NCI-H446 treated with DMSO at 0.1 percent for 48 hours (cell line): ENCODE data around the gene CCDC85A.
A peak's percentile ranks its signal among the peaks of the same experiment; 100 is the strongest.

Experiments used
- DNase-seq: peaks from one replicate; lab custom pipeline; 2025; lab: John Stamatoyannopoulos, UW

CCDC85A gene

GRCh38 chr2:56309626-56310170 is 125.9 kb downstream of the CCDC85A start:
- DNase-seq, result peak; percentile 51

- peak; percentile 95 for DNase-seq
Observed at GRCh38 chr2:56313500-56313921, 129.7 kb downstream of the CCDC85A start.

- DNase-seq, result no peak
Observed at GRCh38 chr2:56314371-56314770, 130.6 kb downstream of the CCDC85A start.

- peak; percentile 79 for DNase-seq
Observed at GRCh38 chr2:56314796-56315195, 131.0 kb downstream of the CCDC85A start.

GRCh38 chr2:56315376-56315775 is 131.6 kb downstream of the CCDC85A start:
- peak; percentile 34 for DNase-seq

- DNase-seq, result no peak
Observed at GRCh38 chr2:56316011-56316410, 132.2 kb downstream of the CCDC85A start.

GRCh38 chr2:56318147-56318546 is 134.4 kb downstream of the CCDC85A start:
- no peak for DNase-seq

GRCh38 chr2:56325661-56326345 is 142.0 kb downstream of the CCDC85A start:
- no peak for DNase-seq

- no peak for DNase-seq
Observed at GRCh38 chr2:56326346-56326741, 142.6 kb downstream of the CCDC85A start.

- DNase-seq, result no peak
Observed at GRCh38 chr2:56331810-56332209, 148.0 kb downstream of the CCDC85A start.

- no peak for DNase-seq
Observed at GRCh38 chr2:56333812-56334485, 150.2 kb downstream of the CCDC85A start.

- DNase-seq, result no peak
Observed at GRCh38 chr2:56334622-56335021, 150.8 kb downstream of the CCDC85A start.

GRCh38 chr2:56335101-56335500 is 151.3 kb downstream of the CCDC85A start:
- DNase-seq, result no peak

- no peak for DNase-seq
Observed at GRCh38 chr2:56337342-56337741, 153.6 kb downstream of the CCDC85A start.

GRCh38 chr2:56338232-56338631 is 154.4 kb downstream of the CCDC85A start:
- DNase-seq, result no peak

- no peak for DNase-seq
Observed at GRCh38 chr2:56344771-56345170, 161.0 kb downstream of the CCDC85A start.

- no peak for DNase-seq
Observed at GRCh38 chr2:56347881-56348280, 164.1 kb downstream of the CCDC85A start.

GRCh38 chr2:56348392-56349210 is 164.8 kb downstream of the CCDC85A start:
- no peak for DNase-seq

- peak; percentile 75 for DNase-seq
Observed at GRCh38 chr2:56357655-56358295, 174.0 kb downstream of the CCDC85A start.

GRCh38 chr2:56361844-56362243 is 178.1 kb downstream of the CCDC85A start:
- DNase-seq, result no peak

- DNase-seq, result no peak
Observed at GRCh38 chr2:56364902-56365301, 181.1 kb downstream of the CCDC85A start.

- DNase-seq, result no peak
Observed at GRCh38 chr2:56369316-56369715, 185.5 kb downstream of the CCDC85A start.
